Measurements from ENCODE around the gene KCNK10. TPM values are rescaled to one million over a fixed set of nuclear protein-coding genes. Genes with fewer than 3 reads are reported as not detected.
A peak's percentile ranks its signal among the peaks of the same experiment; 100 is the strongest.

The KCNK10 gene, protein sequence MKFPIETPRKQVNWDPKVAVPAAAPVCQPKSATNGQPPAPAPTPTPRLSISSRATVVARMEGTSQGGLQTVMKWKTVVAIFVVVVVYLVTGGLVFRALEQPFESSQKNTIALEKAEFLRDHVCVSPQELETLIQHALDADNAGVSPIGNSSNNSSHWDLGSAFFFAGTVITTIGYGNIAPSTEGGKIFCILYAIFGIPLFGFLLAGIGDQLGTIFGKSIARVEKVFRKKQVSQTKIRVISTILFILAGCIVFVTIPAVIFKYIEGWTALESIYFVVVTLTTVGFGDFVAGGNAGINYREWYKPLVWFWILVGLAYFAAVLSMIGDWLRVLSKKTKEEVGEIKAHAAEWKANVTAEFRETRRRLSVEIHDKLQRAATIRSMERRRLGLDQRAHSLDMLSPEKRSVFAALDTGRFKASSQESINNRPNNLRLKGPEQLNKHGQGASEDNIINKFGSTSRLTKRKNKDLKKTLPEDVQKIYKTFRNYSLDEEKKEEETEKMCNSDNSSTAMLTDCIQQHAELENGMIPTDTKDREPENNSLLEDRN
- total RNA-seq = not detected
- polyA plus RNA-seq = under 1 TPM in 1 of 3 donors, not detected in 2; under 0.01 TPM
- long read RNA-seq, donor 1 = 0 reads
- long read RNA-seq, donor 2 = 0 reads

DNA sequence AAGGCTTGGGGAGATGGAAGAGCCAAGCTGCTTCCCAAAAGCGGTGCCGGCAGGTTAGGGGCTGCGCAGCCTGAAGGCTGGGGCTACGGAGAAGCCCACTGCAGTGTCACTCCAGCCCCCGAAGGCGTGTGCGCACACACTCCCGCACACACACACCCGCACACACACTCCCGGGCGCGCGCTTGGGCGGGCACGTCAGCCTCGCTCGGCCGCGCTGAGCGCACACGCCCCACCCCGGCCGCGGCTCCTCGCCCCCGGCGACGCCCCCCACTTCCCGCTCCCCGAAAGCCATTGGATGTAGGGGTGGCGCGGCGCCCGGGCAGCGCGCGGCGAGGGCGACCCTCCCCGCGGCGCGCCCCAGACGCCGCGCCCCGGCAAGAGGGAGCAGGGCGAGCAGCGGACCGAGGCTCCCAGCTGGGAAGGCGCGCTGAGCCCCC is at the start of gene KCNK10:
TSS of gene KCNK10 (minus strand) at position 184 of the 437 bp plus-strand sequence. CDS start 471 bp downstream, outside the sequence.
- DNase-seq (no peak), ATAC-seq (no peak)
- TF ChIP-seq, protein P1, sequence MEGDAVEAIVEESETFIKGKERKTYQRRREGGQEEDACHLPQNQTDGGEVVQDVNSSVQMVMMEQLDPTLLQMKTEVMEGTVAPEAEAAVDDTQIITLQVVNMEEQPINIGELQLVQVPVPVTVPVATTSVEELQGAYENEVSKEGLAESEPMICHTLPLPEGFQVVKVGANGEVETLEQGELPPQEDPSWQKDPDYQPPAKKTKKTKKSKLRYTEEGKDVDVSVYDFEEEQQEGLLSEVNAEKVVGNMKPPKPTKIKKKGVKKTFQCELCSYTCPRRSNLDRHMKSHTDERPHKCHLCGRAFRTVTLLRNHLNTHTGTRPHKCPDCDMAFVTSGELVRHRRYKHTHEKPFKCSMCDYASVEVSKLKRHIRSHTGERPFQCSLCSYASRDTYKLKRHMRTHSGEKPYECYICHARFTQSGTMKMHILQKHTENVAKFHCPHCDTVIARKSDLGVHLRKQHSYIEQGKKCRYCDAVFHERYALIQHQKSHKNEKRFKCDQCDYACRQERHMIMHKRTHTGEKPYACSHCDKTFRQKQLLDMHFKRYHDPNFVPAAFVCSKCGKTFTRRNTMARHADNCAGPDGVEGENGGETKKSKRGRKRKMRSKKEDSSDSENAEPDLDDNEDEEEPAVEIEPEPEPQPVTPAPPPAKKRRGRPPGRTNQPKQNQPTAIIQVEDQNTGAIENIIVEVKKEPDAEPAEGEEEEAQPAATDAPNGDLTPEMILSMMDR (IDR thresholded peaks at IDR 0.05) = no peak
- no peaks in the 10 kb centered on the region for H3K9me3 ChIP-seq
- no peaks in the 10 kb centered on the region for H3K4me1 ChIP-seq
- no peak within 1 kb of the TSS for H3K27ac ChIP-seq
- intact Hi-C loops (cut with DNase I) = no loop called here
- WGBS, 3 donors = 1 to 2% (median 1%) methylated on average over 15 to 52 of the region's 52 CpGs
- no peaks in the 10 kb centered on the region for H3K36me3 ChIP-seq (ENCODE audit: insufficient read depth in 1 of 2, low read depth in 1 of 2)
- peak within 1 kb of the TSS; percentile 44 for H3K4me3 ChIP-seq
- peaks cover 0 to 83% (median 26%) of the 10 kb centered on the region in 3 donors for H3K27me3 ChIP-seq (ENCODE audit: insufficient read depth in 3 of 3, low read length in 2 of 3)

DNA sequence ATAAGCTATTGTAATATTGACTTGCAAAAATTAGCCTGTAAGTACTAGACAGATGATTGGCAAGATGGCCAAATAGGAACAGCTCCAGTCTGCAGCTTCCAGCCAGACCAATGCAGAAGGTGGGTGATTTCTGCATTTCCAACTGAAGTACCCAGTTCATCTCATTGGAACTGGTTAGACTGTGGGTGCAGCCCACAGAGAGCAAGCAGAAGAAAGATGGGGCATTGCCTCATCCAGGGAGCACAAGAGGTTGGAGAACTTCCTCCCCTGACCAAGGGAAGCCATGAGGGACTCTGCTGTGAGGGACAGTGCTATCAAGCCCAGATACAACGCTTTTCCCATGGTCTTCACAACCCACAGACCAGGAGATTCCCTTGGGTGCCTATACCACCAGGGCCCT is 46.4 kb upstream of the KCNK10 start:
- ATAC-seq (no peak), DNase-seq (no peak)
- WGBS, 3 donors = 38 to 47% (median 40%) methylated on average over 1 of the region's 1 CpG
- no peaks in the 10 kb centered on the region for H3K9me3 ChIP-seq
- H3K27me3 ChIP-seq (ENCODE audit: insufficient read depth in 3 of 3, low read length in 2 of 3) = no peaks in the 10 kb centered on the region
- TF ChIP-seq, protein P1 (IDR thresholded peaks at IDR 0.05) = no peak
- H3K4me1 ChIP-seq = no peaks in the 10 kb centered on the region
- no peak overlapping the region for H3K4me3 ChIP-seq
- H3K27ac ChIP-seq = no peak overlapping the region
- intact Hi-C loops (cut with DNase I) = no loop called here
- H3K36me3 ChIP-seq (ENCODE audit: insufficient read depth in 1 of 2, low read depth in 1 of 2) = no peaks in the 10 kb centered on the region

DNA sequence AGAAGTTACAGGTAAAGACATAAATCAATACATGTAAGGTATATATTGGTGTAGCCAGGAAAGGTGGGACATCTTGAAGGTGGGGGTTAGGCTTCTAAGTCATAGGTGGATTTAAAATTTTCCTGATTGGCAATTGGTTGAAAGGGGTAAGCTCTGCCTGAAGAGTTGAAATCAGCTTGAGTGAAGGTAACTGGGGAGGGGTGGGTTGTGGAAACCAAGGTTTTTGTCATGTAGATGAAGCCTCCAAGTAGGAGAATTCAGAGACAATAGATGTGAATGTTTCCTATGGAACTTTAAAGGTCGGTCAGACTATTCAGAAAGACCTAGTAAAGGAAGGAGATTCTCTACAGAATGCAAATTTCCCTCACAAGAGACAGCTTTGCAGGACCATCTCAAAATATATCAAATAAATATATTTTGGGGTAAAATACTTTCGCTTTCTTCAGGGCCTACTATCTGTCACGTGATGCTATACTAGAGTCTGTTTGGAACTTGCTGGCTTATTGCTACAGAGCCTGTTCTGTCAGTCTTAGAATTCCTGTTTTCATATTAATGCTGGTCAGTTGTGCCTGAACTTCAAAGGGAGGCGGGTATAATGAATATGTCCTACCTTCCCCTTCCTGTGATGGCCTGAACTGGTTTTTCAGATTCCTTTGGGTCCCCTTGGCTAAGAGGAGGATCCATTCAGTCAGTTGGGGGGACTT is 41.8 kb upstream of the KCNK10 start:
- TF ChIP-seq, protein P1 (IDR thresholded peaks at IDR 0.05) = no peak
- DNase-seq = no peak
- no peak overlapping the region for H3K4me3 ChIP-seq
- no peak for ATAC-seq
- no peaks in the 10 kb centered on the region for H3K36me3 ChIP-seq (ENCODE audit: insufficient read depth in 1 of 2, low read depth in 1 of 2)
- H3K4me1 ChIP-seq = no peaks in the 10 kb centered on the region
- no peaks in the 10 kb centered on the region for H3K9me3 ChIP-seq
- H3K27me3 ChIP-seq (ENCODE audit: insufficient read depth in 3 of 3, low read length in 2 of 3) = peaks cover 0 to 3% (median 0%) of the 10 kb centered on the region in 3 donors
- H3K27ac ChIP-seq = no peak overlapping the region
- intact Hi-C loops (cut with DNase I) = no loop called here
- 60 to 64% (median 61%) methylated on average over 4 of the region's 4 CpGs for WGBS, 3 donors

DNA sequence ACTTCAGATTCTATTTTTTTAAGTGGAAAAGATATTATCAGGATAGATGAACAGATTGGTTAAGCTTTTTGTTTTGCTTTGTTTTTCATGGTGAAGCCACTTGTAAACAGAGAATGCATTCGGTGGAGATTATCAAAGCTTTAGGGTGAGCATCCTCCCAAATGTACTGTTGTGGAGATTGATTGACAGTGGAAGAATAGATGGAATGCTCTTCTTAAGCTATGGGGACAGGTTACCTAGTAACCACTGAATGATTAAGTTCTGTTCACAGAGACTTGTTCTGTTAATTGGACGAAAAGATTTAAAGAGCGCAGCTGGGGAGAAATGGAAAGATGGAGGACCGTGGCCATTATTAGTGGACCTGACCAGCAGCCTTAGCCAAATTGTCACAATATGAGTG is 40.6 kb upstream of the KCNK10 start:
- intact Hi-C loops (cut with DNase I) = no loop called here
- DNase-seq (no peak), ATAC-seq (no peak)
- Histone ChIP-seq H3K9me3 (no peaks in the 10 kb centered on the region), H3K36me3 (ENCODE audit: insufficient read depth in 1 of 2, low read depth in 1 of 2) (no peaks in the 10 kb centered on the region), H3K27me3 (ENCODE audit: insufficient read depth in 3 of 3, low read length in 2 of 3) (peaks cover 0 to 3% (median 0%) of the 10 kb centered on the region in 3 donors), H3K27ac (no peak overlapping the region), H3K4me1 (no peaks in the 10 kb centered on the region), H3K4me3 (no peak overlapping the region)
- TF ChIP-seq, protein P1 (IDR thresholded peaks at IDR 0.05) = no peak
- 74 to 88% (median 83%) methylated on average over 4 of the region's 4 CpGs for WGBS, 3 donors
